Activated CD8-positive, alpha-beta T cell treated with anti-CD3 and anti-CD28 coated beads for 36 hours (primary cell): ENCODE results near the gene TCP11L1. TPM values are rescaled to one million over a fixed set of nuclear protein-coding genes. Genes with fewer than 3 reads are reported as not detected.

Experiments used
- ATAC-seq: fragments of 200-7000 bp; cut with Tn5 transposase; one replicate; pipeline ENCODE4 v1.10.0; 2021; ENCODE audit warnings: mild to moderate bottlenecking, moderate library complexity
- CTCF ChIA-PET: fragments of 350-600 bp; sonication (Branson Sonifier 250); formaldehyde crosslinking; loops from one replicate; lab custom pipeline; 2021; ENCODE audit warnings: antibody characterized with exemption; lab: Charles Lee
- POLR2A ChIA-PET: fragments of 350-600 bp; sonication (Branson Sonifier 250); formaldehyde crosslinking; loops from one replicate; lab custom pipeline; 2021; ENCODE audit warnings: antibody characterized with exemption; lab: Charles Lee
- DNase-seq: peaks from one replicate; pipeline ENCODE4 v3.0.0-alpha.2; 2020
- H3K27ac Mint-ChIP-seq: one replicate; pipeline ENCODE4 v1.8.0; 2021; ENCODE audit warnings: mild to moderate bottlenecking, mixed read lengths
- H3K27me3 Mint-ChIP-seq: one replicate; pipeline ENCODE4 v1.8.0; 2021; ENCODE audit warnings: mixed read lengths
- H3K36me3 Mint-ChIP-seq: one replicate; pipeline ENCODE4 v1.8.0; 2021; ENCODE audit warnings: low read depth, mixed read lengths
- H3K4me1 Mint-ChIP-seq: one replicate; pipeline ENCODE4 v1.8.0; 2021; ENCODE audit warnings: low read depth, mixed read lengths
- H3K4me3 Mint-ChIP-seq: one replicate; pipeline ENCODE4 v1.8.0; 2021; ENCODE audit warnings: mild to moderate bottlenecking, moderate library complexity, mixed read lengths
- H3K9me3 Mint-ChIP-seq: one replicate; pipeline ENCODE4 v1.8.0; 2021; ENCODE audit warnings: mixed read lengths
- CTCF ChIP-seq: fragments of 200-600 bp; IDR thresholded peaks from one replicate; pipeline ENCODE4 v1.8.0; 2022; ENCODE audit warnings: antibody characterized with exemption, mild to moderate bottlenecking
- intact Hi-C: fragments of 100-400 bp; cut with micrococcal nuclease; formaldehyde crosslinking; loops from one replicate; pipeline ENCODE4 v1.10.0; 2022
- total RNA-seq, 2 experiments: library from RNA; stranded (reverse); gene quantifications; one replicate each; pipeline ENCODE4 v1.2.3, GENCODE V29; 2021

TCP11L1 gene
- total RNA-seq, 2 experiments from 2014 or later, result 11.0 to 12.7 TPM

- no peak overlapping the region for H3K27ac Mint-ChIP-seq
- peak; percentile 84 for DNase-seq
- intact Hi-C loops, result loop anchor here (1.0 to 10.0 kb wide), 4 partner anchors 55 to 231 kb away; partner anchors contain the start of gene QSER1
- peak; percentile 82 for ATAC-seq
- peak; percentile 94 for TF ChIP-seq CTCF
- H3K4me1 Mint-ChIP-seq, result peaks cover 42% of the 10 kb centered on the region
- ChIA-PET POLR2A (interaction anchor here (0.9 kb wide), 1 partner anchor 55 kb away, joined by 3 read pairs; no protein-coding TSS in a partner anchor), CTCF (interaction anchor here (0.7 to 5.4 kb wide), 53 partner anchors 8 to 282 kb away, joined by 3 to 80 read pairs (median 5); partner anchors contain the start of genes QSER1 and TCP11L1)
- peaks cover 16% of the 10 kb centered on the region for H3K36me3 Mint-ChIP-seq
- H3K27me3 Mint-ChIP-seq, result no peaks in the 10 kb centered on the region
- no peak overlapping the region for H3K4me3 Mint-ChIP-seq
- no peaks in the 10 kb centered on the region for H3K9me3 Mint-ChIP-seq
These were observed 26.2 kb downstream of the TCP11L1 start for GRCh38 chr11:33065445-33066178.

GRCh38 chr11:33067294-33067693 lies 27.9 kb downstream of the TCP11L1 start:
- intact Hi-C loops, result loop anchor here (10.0 kb wide), 2 partner anchors 172 to 232 kb away; partner anchors contain the start of gene QSER1
- DNase-seq (no peak), ATAC-seq (no peak)
- no peak overlapping the region for H3K4me3 Mint-ChIP-seq
- TF ChIP-seq CTCF, result no peak
- H3K27ac Mint-ChIP-seq, result no peak overlapping the region
- no peaks in the 10 kb centered on the region for H3K9me3 Mint-ChIP-seq
- H3K4me1 Mint-ChIP-seq, result peaks cover 31% of the 10 kb centered on the region
- H3K27me3 Mint-ChIP-seq, result no peaks in the 10 kb centered on the region
- ChIA-PET CTCF (interaction anchor here (0.8 to 3.5 kb wide), 3 partner anchors 99 to 112 kb away, joined by 5 to 46 read pairs (median 30); no protein-coding TSS in a partner anchor), POLR2A (interaction anchor here (0.6 kb wide), 1 partner anchor 226 kb away, joined by 3 read pairs; no protein-coding TSS in a partner anchor)
- peaks cover 9% of the 10 kb centered on the region for H3K36me3 Mint-ChIP-seq

GRCh38 chr11:33068611-33069340 lies 29.4 kb downstream of the TCP11L1 start:
- Mint-ChIP-seq H3K4me1 (peaks cover 18% of the 10 kb centered on the region), H3K36me3 (peaks cover 5% of the 10 kb centered on the region), H3K27me3 (no peaks in the 10 kb centered on the region), H3K4me3 (no peak overlapping the region), H3K9me3 (no peaks in the 10 kb centered on the region), H3K27ac (no peak overlapping the region)
- TF ChIP-seq CTCF, result no peak
- POLR2A ChIA-PET, result interaction anchor here (0.6 to 1.1 kb wide), 2 partner anchors 39 to 84 kb away, joined by 3 read pairs; no protein-coding TSS in a partner anchor
- intact Hi-C loops, result loop anchor here (10.0 kb wide), 2 partner anchors 174 to 234 kb away; partner anchors contain the start of gene QSER1
- CTCF ChIA-PET, result interaction anchor here (1.1 to 1.5 kb wide), 2 partner anchors 14 to 107 kb away, joined by 3 to 4 read pairs; no protein-coding TSS in a partner anchor
- ATAC-seq (no peak), DNase-seq (no peak)

GRCh38 chr11:33072465-33072864 lies 33.1 kb downstream of the TCP11L1 start:
- no peak overlapping the region for H3K4me3 Mint-ChIP-seq
- POLR2A ChIA-PET, result no interaction called here
- TF ChIP-seq CTCF, result no peak
- no peak for DNase-seq
- H3K27ac Mint-ChIP-seq, result no peak overlapping the region
- intact Hi-C loops, result no loop called here
- H3K4me1 Mint-ChIP-seq, result no peaks in the 10 kb centered on the region
- no peak for ATAC-seq
- peaks cover 30% of the 10 kb centered on the region for H3K36me3 Mint-ChIP-seq
- CTCF ChIA-PET, result interaction anchor here (1.2 kb wide), 1 partner anchor 9 kb away, joined by 6 read pairs; no protein-coding TSS in a partner anchor
- no peaks in the 10 kb centered on the region for H3K9me3 Mint-ChIP-seq
- H3K27me3 Mint-ChIP-seq, result no peaks in the 10 kb centered on the region
